Measurements from ENCODE around the gene TIGIT.

The TIGIT gene

GRCh38 chr3:114313426-114313825 is 19.6 kb downstream of the TIGIT start:
- DNase-seq, result no peak

- no peak for DNase-seq
These were observed 20.5 kb downstream of the TIGIT start for GRCh38 chr3:114314282-114314681.

GRCh38 chr3:114318295-114318694 is 24.5 kb downstream of the TIGIT start:
- DNase-seq, result no peak

GRCh38 chr3:114319453-114319852 is 25.6 kb downstream of the TIGIT start:
- DNase-seq, result no peak

GRCh38 chr3:114320246-114320645 is 26.4 kb downstream of the TIGIT start:
- no peak for DNase-seq

- no peak for DNase-seq
These were observed 29.9 kb downstream of the TIGIT start for GRCh38 chr3:114323546-114324254.

- DNase-seq, result no peak
These were observed 33.8 kb downstream of the TIGIT start for GRCh38 chr3:114327665-114328064.

- no peak for DNase-seq
These were observed 34.5 kb downstream of the TIGIT start for GRCh38 chr3:114328345-114328744.

GRCh38 chr3:114329823-114330222 is 36.0 kb downstream of the TIGIT start:
- no peak for DNase-seq

- DNase-seq, result no peak
These were observed 37.2 kb downstream of the TIGIT start for GRCh38 chr3:114331007-114331406.

GRCh38 chr3:114331710-114332109 is 37.9 kb downstream of the TIGIT start:
- DNase-seq, result no peak

- DNase-seq, result no peak
These were observed 38.7 kb downstream of the TIGIT start for GRCh38 chr3:114332342-114333179.

- DNase-seq, result no peak
These were observed 39.5 kb downstream of the TIGIT start for GRCh38 chr3:114333180-114333922.

- no peak for DNase-seq
These were observed 40.1 kb downstream of the TIGIT start for GRCh38 chr3:114333923-114334240.

GRCh38 chr3:114336122-114336697 is 42.4 kb downstream of the TIGIT start:
- DNase-seq, result no peak

GRCh38 chr3:114336857-114337256 is 43.0 kb downstream of the TIGIT start:
- DNase-seq, result no peak

GRCh38 chr3:114338651-114339357 is 45.0 kb downstream of the TIGIT start:
- DNase-seq, result peak in 1 of 2 donors; percentile 37

- no peak for DNase-seq
These were observed 50.7 kb downstream of the TIGIT start for GRCh38 chr3:114344492-114344891.

- no peak for DNase-seq
These were observed 56.4 kb downstream of the TIGIT start for GRCh38 chr3:114350271-114350670.

- no peak for DNase-seq
These were observed 56.9 kb downstream of the TIGIT start for GRCh38 chr3:114350690-114351089.

GRCh38 chr3:114351123-114351821 is 57.4 kb downstream of the TIGIT start:
- DNase-seq, result no peak

GRCh38 chr3:114351822-114352145 is 58.0 kb downstream of the TIGIT start:
- DNase-seq, result no peak

All from CD4-positive, alpha-beta T cell treated with Interleukin-1 beta for 1 hour (primary cell).